HL-60/S4 (cell line): ENCODE results near the gene E4F1.

ENCODE experiments used
- in situ Hi-C: fragments of 300-500 bp; cut with MboI; formaldehyde crosslinking; loops from 2 replicates; pipeline ENCODE4 v1.14.3; 2022; ENCODE audit warnings: low sequenced_read_pairs

The E4F1 gene

GRCh38 chr16:2271848-2272461 lies 48.6 kb downstream of the E4F1 start:
- in situ Hi-C loops = no loop called here

- in situ Hi-C loops = no loop called here
Measured at GRCh38 chr16:2273484-2273883, 50.1 kb downstream of the E4F1 start.

GRCh38 chr16:2273931-2274330 lies 50.5 kb downstream of the E4F1 start:
- in situ Hi-C loops = no loop called here

- in situ Hi-C loops = no loop called here
Measured at GRCh38 chr16:2275476-2276367, 52.3 kb downstream of the E4F1 start.

DNA sequence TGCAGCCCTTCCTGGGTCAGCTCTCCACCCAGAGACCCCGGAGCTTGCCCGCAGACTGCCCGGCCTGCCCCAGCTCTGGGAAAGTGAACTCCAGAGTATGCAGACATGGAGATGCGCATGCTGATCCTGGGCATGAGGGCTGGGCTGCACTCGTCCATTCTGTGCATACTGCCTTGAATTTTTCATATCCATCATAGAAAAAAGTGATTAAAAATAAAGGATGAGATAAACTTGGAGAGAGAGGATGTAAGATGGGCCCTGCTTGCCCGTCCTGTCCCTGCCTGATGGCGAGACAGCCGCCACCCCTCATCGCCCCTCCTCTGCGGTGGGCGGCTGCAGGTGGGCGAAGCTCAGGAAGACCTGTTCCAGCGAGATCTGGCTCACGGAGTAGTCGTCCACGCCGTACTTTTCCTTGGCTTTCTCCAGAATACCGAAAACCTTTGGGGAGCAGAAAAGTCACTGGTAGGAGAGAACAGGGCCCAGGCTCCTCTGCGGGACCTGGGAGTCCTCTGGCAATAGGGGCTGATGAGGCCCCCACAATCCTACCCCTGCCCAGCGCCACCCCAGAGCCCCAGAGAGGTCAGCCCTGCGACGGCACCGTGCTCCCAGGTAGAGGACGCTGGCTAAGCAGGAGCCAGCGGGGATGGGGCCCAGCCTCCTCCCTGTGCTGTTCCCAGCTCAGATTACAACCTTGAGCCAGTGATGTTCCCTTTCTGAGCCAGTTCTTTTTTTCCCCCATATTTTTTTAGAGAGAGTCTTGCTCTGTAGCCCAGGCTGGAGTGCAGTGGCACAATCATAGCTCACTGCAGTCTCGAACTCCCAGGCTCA lies 53.2 kb downstream of the E4F1 start:
- in situ Hi-C loops = no loop called here

GRCh38 chr16:2277466-2278271 lies 54.3 kb downstream of the E4F1 start:
- in situ Hi-C loops = no loop called here

DNA sequence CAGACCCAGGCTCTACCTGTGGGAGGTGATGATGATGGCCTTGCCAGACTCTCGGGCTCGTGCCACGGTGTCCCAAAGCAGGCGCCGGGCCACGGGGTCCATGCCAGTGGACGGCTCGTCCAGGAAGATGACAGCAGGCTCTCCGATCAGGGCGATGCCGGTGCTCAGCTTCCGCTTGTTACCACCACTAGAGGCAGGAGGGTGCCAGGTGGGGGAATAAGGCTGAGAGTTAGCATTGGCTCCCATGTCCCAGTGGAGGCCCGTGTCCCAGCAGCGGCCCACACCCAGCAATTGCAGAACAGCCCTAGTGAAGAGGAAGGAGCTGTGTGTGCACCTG lies 54.8 kb downstream of the E4F1 start:
- in situ Hi-C loops = no loop called here

GRCh38 chr16:2278956-2279800 lies 55.8 kb downstream of the E4F1 start:
- in situ Hi-C loops = no loop called here

DNA sequence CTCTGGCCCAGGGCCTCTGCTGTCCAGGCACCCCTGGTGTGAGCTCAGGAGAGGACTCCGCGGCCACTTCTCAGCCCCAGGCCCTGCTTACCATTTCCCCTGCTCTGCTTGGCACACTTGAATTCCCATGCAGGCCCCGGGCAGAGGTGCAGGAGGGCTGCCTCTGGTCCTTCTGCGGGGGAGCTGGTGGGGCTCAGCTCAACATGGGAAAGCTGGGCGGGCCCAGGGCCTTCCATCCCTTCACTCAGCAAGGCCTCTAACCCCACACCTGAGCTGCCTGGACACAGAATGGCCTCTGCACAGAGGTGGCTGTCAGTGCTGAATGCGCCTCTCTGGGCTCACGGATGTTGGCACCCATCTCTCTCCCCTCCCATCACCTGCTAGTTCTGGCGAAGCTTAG lies 57.1 kb downstream of the E4F1 start:
- in situ Hi-C loops = no loop called here

GRCh38 chr16:2280981-2281542 lies 57.7 kb downstream of the E4F1 start:
- in situ Hi-C loops = no loop called here

GRCh38 chr16:2282262-2282661 lies 58.9 kb downstream of the E4F1 start:
- in situ Hi-C loops = no loop called here

DNA sequence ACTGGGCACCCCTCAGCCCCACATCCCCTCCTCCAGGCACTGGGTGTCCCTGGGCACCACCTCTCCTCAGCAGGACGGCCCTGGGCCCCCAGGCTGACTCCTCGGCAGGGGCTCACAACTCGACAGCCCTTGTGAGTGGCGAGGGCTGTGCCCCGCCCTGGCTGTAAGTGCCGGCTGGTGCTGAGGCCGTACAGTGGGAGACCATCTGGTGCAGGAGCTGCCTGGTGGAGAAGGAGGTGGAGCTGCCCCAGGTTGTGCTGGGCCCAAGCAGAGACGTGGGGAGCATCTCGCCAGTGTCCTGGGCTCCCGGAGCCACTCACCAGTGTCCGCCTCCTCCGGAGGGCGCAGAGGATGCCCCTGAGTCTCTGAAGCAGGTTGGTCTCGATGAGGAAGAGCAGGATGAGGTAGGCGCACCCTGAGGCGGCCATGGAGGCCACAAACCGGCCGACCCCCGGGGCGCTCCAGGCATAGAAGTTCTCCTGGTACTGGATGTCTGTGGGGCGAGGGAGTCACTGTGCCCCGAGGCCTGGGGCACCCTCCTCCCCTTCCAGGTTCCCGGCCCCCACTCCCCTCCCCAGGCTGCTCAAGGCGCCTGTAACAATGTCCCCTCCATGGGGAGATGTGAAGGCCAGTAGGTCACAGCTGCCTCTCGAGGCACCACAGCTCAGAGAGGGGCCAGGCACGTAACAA lies 59.6 kb downstream of the E4F1 start:
- in situ Hi-C loops = no loop called here

- in situ Hi-C loops = no loop called here
Measured at GRCh38 chr16:2284001-2284770, 60.8 kb downstream of the E4F1 start.

DNA sequence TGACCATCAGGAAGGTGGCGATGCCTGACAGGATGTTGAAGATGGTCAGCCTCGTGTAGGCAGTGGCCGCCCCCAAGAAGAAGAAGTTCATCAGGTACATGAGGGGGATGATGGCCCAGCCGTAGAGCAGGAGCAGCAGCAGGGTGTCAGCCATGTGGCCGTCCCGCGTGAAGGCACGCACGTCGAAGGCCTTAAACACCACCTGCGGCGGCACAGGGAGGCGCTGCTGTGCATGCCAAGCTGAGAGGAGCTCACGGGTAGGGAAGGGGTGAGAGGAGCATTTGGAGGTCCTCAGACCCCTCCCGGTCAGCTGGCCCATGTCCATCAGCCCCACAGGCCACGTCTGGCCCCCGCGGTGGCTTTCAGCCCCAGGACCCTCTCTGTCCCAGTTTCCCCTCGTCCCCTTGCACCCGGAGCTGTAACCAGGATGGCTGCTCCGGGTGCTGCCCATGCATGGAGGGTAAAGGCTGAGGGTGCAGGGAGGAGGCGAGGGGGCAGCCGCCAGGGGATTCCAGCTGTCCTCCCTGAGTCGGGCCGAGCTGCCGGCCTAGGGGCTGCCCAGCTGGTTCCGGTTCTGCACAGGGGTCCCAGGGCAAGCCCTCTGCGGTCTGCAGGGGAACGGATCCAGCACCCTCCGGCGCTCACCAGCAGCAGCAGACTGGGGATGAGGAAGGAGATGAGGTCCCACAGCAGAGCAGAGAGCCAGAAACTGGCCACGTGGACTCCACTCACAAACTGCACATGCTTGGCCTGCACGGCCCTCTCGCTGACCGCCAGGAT lies 61.6 kb downstream of the E4F1 start:
- in situ Hi-C loops = no loop called here
